Amniotic stem cell (primary cell): ENCODE data around the gene PAIP2B.

Experiments used
- DNase-seq: peaks from one replicate; lab custom pipeline; 2025; lab: John Stamatoyannopoulos, UW

The PAIP2B gene

GRCh38 chr2:71153585-71154224 lies 73.2 kb downstream of the PAIP2B start:
- DNase-seq = no peak

- DNase-seq = no peak
Measured at GRCh38 chr2:71151620-71152019, 75.3 kb downstream of the PAIP2B start.

- no peak for DNase-seq
Measured at GRCh38 chr2:71150082-71150816, 76.7 kb downstream of the PAIP2B start.

GRCh38 chr2:71148506-71149063 lies 78.3 kb downstream of the PAIP2B start:
- DNase-seq = no peak

- DNase-seq = no peak
Measured at GRCh38 chr2:71143782-71144181, 83.1 kb downstream of the PAIP2B start.

- DNase-seq = no peak
Measured at GRCh38 chr2:71136174-71136573, 90.7 kb downstream of the PAIP2B start.

- DNase-seq = no peak
Measured at GRCh38 chr2:71133603-71134002, 93.3 kb downstream of the PAIP2B start.
